ENCODE data around the gene EIF4B.

The EIF4B gene

GRCh38 chr12:53070877-53071492 lies 64.7 kb downstream of the EIF4B start:
- DNase-seq (ENCODE audit: low spot score): no peak

GRCh38 chr12:53071591-53072551 lies 65.6 kb downstream of the EIF4B start:
- DNase-seq (ENCODE audit: low spot score): no peak

DNA sequence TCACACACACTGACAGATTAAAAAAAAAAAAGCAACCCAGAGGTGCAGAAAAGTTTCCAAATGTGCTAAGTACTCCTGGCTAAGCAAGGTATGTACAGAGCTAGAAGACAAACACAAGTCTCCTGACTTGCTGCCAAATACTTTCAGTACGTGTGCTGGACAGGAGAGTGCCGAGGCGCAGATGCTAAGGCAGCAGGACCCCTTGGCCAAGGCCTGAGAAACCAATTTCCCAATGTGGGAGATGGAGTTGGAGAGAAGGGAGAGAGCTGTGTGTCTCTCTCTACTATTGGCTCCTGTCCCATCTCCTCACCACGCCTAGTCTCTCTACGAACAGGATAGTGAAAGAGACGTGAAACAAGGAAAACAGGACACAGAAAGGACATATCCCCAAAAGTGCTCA lies 67.6 kb downstream of the EIF4B start:
- no peak for DNase-seq (ENCODE audit: low spot score)

DNA sequence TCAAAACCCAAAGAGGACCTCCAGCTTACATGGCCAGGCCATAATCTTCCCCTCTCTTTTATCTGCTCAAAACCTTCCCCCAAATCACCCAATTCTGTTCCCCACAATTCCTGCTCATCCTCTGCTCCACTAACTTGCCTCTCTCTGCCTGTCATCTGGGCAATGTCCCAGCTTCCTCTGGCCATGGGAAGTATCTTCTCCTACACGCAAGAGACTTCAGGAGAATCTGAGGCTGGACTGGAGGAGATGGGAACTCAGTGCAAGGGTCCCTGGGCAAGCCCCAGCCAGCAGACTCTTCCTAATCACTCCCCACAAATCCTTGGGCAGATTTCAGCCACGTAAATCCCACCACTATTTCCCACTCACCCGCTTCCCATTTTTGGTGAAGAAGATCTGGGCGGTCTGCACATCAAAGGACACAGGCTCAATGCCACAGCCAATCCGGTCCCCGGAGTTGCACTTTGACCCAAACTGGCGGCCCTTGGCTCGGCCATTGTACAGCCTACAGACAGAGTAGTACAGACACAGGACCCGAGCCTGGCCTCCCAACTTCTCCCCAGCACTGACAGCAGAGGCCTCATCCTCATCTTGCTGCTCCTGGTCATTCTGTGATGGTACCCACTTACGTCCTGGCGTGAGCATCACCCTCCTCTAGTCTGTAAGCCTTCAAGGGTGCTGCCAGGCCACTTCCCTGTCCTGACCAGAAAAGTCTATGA lies 68.2 kb downstream of the EIF4B start:
- DNase-seq (ENCODE audit: low spot score): no peak

DNA sequence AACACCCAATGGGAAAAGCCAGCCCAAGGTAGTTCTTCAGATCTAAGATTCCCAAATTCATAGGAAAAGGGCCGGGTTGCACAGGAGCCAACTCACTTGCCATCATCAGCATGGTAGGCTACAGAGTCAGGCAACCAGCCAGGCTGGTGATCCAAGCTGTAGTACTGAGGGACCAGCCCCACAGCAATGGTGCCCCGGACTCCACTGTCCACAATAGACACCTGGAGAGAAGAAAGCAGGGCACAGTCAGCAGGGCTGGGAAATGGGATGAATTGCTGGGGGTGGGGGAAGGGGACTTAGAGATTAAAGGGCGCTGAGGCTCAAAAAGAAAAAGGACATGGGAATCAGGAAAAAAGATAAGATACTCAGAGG lies 68.7 kb downstream of the EIF4B start:
- no peak for DNase-seq (ENCODE audit: low spot score)

- DNase-seq (ENCODE audit: low spot score): no peak
These were observed 70.2 kb downstream of the EIF4B start for GRCh38 chr12:53076461-53076860.

- no peak for DNase-seq (ENCODE audit: low spot score)
These were observed 70.8 kb downstream of the EIF4B start for GRCh38 chr12:53077030-53077429.

DNA sequence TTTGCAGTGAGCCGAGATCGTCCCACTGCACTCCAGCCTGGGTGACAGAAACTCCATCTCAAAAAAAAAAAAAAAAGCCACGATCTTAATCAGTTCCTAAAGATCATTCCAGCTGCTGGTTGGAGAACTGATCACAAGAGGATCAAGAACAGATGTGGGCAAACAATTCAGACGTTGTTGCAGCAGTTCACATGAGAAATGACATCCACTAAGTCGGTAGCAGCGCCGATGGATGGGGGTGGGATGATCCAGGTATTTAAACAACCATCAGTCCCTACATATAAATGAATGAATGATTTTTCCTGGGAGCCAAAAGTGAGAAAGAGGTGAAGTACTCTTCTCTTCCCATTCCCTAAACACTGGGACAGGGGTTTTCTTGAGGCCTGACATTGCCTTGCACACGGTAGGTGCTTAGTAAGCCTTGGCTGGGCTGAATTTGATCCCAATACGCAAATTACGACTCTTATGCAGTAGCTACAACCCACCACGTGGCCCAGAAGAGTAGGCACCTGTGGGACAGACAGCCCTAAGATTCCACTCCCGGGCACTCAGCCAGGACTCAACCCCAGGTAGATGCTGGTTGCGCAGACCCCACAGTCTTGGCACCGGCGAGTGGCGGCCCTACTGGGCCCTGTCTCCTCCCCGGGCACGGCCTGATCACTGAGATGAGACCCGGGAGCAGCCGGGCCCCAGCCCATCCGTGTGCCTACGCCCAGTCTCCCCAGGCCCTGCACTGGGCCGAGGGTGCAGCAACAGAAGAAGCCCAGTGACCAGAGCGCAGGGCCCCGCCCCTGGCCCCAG lies 72.4 kb downstream of the EIF4B start:
- DNase-seq (ENCODE audit: low spot score): no peak

- peak; percentile 97 for DNase-seq (ENCODE audit: low spot score)
These were observed 73.2 kb downstream of the EIF4B start, which contains the start of gene SPRYD3 for GRCh38 chr12:53079226-53080117. TSS of gene SPRYD3 (minus strand) at chr12:53079390. CDS start at chr12:53079333, 57 bp downstream.

- DNase-seq (ENCODE audit: low spot score): no peak
These were observed 76.5 kb downstream of the EIF4B start for GRCh38 chr12:53082637-53083175.

DNA sequence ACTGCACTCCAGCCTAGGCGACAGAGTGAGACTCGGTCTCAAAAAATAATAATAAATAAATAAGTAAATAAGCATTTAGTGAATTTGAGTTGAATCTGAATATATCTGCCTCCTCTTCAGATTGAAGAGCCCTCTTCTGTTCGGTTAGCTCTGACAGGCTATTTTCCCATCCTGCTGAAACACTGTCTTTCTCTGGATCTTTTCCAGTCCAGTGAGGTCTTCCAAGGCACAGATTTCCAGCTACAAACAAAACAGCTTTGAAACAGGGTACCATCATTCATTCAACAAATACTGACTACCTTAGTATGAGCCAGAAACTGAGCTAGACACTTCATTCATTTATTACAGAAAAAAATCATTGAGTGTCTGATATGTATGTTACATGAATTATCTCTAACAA lies 80.1 kb downstream of the EIF4B start:
- DNase-seq (ENCODE audit: low spot score): no peak

DNA sequence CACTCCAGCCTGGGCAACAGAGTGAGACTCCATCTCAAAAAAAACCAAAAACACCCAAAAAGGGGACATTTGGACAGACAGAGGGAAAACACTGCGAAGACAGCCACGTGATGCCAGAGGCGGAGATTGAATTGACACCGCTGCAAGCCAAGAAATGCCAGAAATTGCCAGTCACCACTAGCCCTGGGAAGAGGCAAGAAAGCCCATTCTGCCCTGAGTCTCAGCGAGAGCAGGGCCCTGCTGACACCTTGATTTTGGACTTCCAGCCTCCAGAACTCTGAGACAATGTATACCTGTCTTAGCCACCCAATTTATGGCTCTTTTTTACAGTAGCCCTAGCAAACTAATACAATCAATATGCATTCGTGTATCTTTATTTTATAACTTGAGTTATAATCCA lies 83.8 kb downstream of the EIF4B start:
- DNase-seq (ENCODE audit: low spot score): no peak

DNA sequence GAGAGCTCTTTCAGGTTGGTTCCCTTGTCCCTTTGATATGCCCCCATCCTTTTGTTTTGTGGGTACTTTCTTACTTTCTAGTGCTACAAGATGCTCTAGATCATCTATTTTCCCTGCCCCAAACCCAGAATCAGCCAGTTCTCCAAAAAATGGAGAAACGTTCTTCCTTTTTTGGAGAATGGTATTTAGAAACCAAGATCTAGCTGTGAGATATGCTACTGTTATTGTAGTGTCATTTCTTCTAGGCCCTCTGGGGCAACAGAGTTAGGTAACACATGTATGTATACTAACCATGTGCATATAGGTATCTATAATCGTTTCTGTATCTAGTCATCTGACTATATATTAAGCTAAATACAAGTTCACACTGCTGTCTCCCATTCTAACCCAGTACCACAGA lies 84.3 kb downstream of the EIF4B start:
- no peak for DNase-seq (ENCODE audit: low spot score)

GRCh38 chr12:53091756-53092155 lies 85.5 kb downstream of the EIF4B start:
- DNase-seq (ENCODE audit: low spot score): no peak

All from Ammon's horn (tissue), 1 donor.